Measurements from ENCODE around the gene PTCD3.

DNA sequence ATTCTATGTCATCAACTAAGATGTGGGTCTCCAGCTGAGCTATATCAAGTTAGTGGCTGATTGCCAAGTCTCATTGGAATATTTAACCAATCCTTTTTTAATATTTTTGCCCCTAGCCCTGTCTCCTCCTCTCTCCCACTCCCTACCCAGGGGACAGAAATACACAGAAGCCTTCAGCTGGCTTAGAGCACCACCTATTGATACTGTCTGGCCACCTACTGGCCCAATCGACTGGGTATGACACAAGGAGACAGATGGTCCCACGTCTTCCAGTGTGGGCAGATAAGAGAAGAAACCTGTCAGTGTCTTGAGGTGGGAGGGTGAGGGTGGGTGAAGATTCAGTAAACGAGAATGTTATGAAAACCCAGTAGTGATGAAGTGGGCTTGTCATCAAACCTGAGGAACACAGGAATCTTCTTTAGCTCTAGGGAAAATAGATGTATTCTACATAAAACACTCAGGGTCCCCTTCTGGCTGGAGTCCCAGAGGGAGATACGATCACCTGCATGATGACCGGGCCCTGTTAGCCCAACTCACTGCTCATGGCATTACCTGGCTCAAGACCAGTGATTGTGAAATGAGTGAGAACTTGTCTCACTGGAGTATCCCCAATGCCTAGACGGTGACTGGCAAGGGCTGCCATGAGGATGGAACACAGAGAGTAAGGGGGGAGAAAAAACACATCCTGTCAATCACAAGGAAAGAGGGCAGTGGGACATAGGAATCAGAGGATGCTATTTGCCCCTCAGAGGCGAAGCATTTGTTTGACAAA is 27.1 kb upstream of the PTCD3 start:
- TF ChIP-seq, protein P1, sequence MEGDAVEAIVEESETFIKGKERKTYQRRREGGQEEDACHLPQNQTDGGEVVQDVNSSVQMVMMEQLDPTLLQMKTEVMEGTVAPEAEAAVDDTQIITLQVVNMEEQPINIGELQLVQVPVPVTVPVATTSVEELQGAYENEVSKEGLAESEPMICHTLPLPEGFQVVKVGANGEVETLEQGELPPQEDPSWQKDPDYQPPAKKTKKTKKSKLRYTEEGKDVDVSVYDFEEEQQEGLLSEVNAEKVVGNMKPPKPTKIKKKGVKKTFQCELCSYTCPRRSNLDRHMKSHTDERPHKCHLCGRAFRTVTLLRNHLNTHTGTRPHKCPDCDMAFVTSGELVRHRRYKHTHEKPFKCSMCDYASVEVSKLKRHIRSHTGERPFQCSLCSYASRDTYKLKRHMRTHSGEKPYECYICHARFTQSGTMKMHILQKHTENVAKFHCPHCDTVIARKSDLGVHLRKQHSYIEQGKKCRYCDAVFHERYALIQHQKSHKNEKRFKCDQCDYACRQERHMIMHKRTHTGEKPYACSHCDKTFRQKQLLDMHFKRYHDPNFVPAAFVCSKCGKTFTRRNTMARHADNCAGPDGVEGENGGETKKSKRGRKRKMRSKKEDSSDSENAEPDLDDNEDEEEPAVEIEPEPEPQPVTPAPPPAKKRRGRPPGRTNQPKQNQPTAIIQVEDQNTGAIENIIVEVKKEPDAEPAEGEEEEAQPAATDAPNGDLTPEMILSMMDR (IDR thresholded peaks at IDR 0.05), result peak; percentile 16 to 51 (median 36)
- no peak for TF ChIP-seq EP300 (IDR thresholded peaks at IDR 0.05)
